Measurements from ENCODE around the gene IRF2BP1.

IRF2BP1 gene

GRCh38 chr19:45885556-45886426 is at the start of gene IRF2BP1:
Gene IRF2BP1, minus strand, starts transcription at chr19:45886141. Its CDS starts 367 bp downstream, at chr19:45885774.
- DNase-seq = peak; percentile 75

GRCh38 chr19:45935267-45935666 is 49.3 kb upstream of the IRF2BP1 start:
- no peak for DNase-seq

GRCh38 chr19:45934551-45935230 is 48.8 kb upstream of the IRF2BP1 start:
- DNase-seq = no peak

- no peak for DNase-seq
Measured at GRCh38 chr19:45933759-45934158, 47.8 kb upstream of the IRF2BP1 start.

GRCh38 chr19:45931055-45931454 is 45.1 kb upstream of the IRF2BP1 start:
- DNase-seq = no peak

GRCh38 chr19:45929247-45929646 is 43.3 kb upstream of the IRF2BP1 start:
- DNase-seq = no peak

- DNase-seq = peak; percentile 74
Measured at GRCh38 chr19:45927565-45928261, 41.8 kb upstream of the IRF2BP1 start.

GRCh38 chr19:45924891-45925447 is 39.0 kb upstream of the IRF2BP1 start:
- DNase-seq = no peak

GRCh38 chr19:45922281-45922680 is 36.3 kb upstream of the IRF2BP1 start:
- no peak for DNase-seq

GRCh38 chr19:45920458-45920857 is 34.5 kb upstream of the IRF2BP1 start:
- DNase-seq = no peak

- no peak for DNase-seq
Measured at GRCh38 chr19:45919678-45920077, 33.7 kb upstream of the IRF2BP1 start.

GRCh38 chr19:45918721-45919120 is 32.8 kb upstream of the IRF2BP1 start:
- DNase-seq = no peak

- no peak for DNase-seq
Measured at GRCh38 chr19:45917421-45918091, 31.6 kb upstream of the IRF2BP1 start.

GRCh38 chr19:45913874-45914830 is 28.2 kb upstream of the IRF2BP1 start, which contains the start of gene NANOS2:
Gene NANOS2, minus strand, starts transcription at chr19:45914778. Its CDS starts 85 bp downstream, at chr19:45914693.
- no peak for DNase-seq

- no peak for DNase-seq
Measured at GRCh38 chr19:45911291-45911690, 25.4 kb upstream of the IRF2BP1 start.

GRCh38 chr19:45908956-45909355 is 23.0 kb upstream of the IRF2BP1 start:
- no peak for DNase-seq

GRCh38 chr19:45906221-45906620 is 20.3 kb upstream of the IRF2BP1 start:
- DNase-seq = no peak

GRCh38 chr19:45905011-45905410 is 19.1 kb upstream of the IRF2BP1 start:
- no peak for DNase-seq

GRCh38 chr19:45902651-45903625 is 17.0 kb upstream of the IRF2BP1 start:
- DNase-seq = peak; percentile 92
